GM19099 (cell line): ENCODE data around the gene XPO5.

Source experiments
- POLR2A ChIP-seq: IDR thresholded peaks from 3 replicates; pipeline ENCODE4 v1.6.1; 2011; ENCODE audit warnings: low read depth; ENCODE audit not compliant: insufficient read length; ENCODE audit errors: extremely low read depth

XPO5 gene

GRCh38 chr6:43508481-43509141, 67.2 kb downstream of the XPO5 start:
- TF ChIP-seq POLR2A, result no peak

GRCh38 chr6:43506667-43507471, 69.0 kb downstream of the XPO5 start:
- TF ChIP-seq POLR2A, result no peak

GRCh38 chr6:43506171-43506570, 69.7 kb downstream of the XPO5 start:
- no peak for TF ChIP-seq POLR2A

GRCh38 chr6:43505718-43506117, 70.1 kb downstream of the XPO5 start:
- no peak for TF ChIP-seq POLR2A

GRCh38 chr6:43504756-43505593, 70.9 kb downstream of the XPO5 start:
- no peak for TF ChIP-seq POLR2A

GRCh38 chr6:43503443-43503842, 72.4 kb downstream of the XPO5 start:
- no peak for TF ChIP-seq POLR2A

- TF ChIP-seq POLR2A, result no peak
Measured at GRCh38 chr6:43502666-43503065, 73.2 kb downstream of the XPO5 start.

- no peak for TF ChIP-seq POLR2A
Measured at GRCh38 chr6:43500921-43501320, 74.9 kb downstream of the XPO5 start.

GRCh38 chr6:43499028-43499815, 76.6 kb downstream of the XPO5 start:
- TF ChIP-seq POLR2A, result no peak

GRCh38 chr6:43497689-43498088, 78.1 kb downstream of the XPO5 start:
- no peak for TF ChIP-seq POLR2A

- TF ChIP-seq POLR2A, result no peak
Measured at GRCh38 chr6:43497129-43497396, 78.8 kb downstream of the XPO5 start.

GRCh38 chr6:43496370-43497128, 79.3 kb downstream of the XPO5 start:
- no peak for TF ChIP-seq POLR2A

- no peak for TF ChIP-seq POLR2A
Measured at GRCh38 chr6:43495409-43495941, 80.4 kb downstream of the XPO5 start.

- TF ChIP-seq POLR2A, result no peak
Measured at GRCh38 chr6:43494766-43495165, 81.1 kb downstream of the XPO5 start.
